Measurements from ENCODE around the gene HOXB9.

DNA sequence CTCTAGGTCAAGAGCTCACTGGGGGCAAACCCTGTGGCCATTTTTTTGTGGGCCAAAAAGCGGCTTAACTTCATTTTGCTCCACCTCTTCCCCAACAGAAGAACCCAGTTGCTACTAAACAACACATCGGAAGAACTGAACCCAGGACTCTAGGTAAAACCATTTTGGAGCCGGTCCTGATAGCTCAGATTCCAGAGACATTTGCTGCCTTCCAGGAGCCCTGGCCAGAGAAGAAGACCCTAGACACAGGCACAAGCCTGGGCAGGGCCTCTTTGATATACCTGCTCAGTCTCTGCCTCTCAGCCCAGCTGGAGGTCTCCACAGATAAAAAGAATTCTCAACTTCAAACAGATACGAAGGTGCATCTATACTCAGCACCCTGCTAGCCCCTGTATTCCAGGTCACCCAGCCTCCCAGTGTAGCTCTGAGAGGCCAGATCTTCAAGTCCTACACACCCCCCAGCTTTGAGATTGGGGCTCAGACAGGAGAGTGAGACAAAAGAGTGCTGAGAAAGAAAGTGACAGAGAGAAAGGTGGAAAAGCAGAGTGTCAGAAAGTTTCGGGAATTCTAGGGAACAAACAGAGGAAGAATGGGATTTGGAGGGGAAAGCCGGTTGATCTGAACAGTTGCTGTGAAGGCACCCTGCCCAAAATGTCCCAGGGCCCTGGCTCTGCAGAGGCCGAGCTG is 6.6 kb upstream of the HOXB9 start:
- TF ChIP-seq CTCF (IDR thresholded peaks at IDR 0.05; ENCODE audit: low read length) (no peak), EZH2phosphoT487 (IDR thresholded peaks at IDR 0.05; ENCODE audit: low read length) (no peak)

Measured in MM.1S (cell line).